ENCODE data around the gene ASB4.

- TF ChIP-seq CTCF (IDR thresholded peaks at IDR 0.05) (no peak), POLR2A (IDR thresholded peaks at IDR 0.05) (no peak)
Measured at GRCh38 chr7:95441042-95441823, 44.5 kb upstream of the ASB4 start.

Measured in heart left ventricle (tissue), 13 donors.